Tibial nerve (tissue), 4 donors: Measurements from ENCODE around the gene DPP10. TPM values are rescaled to one million over a fixed set of nuclear protein-coding genes. Genes with fewer than 3 reads are reported as not detected.

Experiments
- DNase-seq, 2 donors: peaks; one replicate each; pipeline ENCODE4 v3.0.0-alpha.2; 2019; ENCODE audit warnings: low spot score in 2 of 2
- H3K27ac ChIP-seq, 4 donors: fragments of 200-600 bp; sonication (generic) in 3 of 4; one replicate each; pipeline ENCODE4 v1.5.1; 2017 to 2019; ENCODE audit warnings: mild to moderate bottlenecking in 1 of 4
- H3K27me3 ChIP-seq, 2 donors: fragments of 200-600 bp; sonication (generic) in 1 of 2; one replicate each; pipeline versions ENCODE4 v1.5.1 to v1.6.0; 2017 to 2019
- H3K36me3 ChIP-seq, 3 donors: fragments of 200-600 bp; sonication (generic); one replicate each; pipeline ENCODE4 v1.5.1; 2018 to 2019
- H3K4me1 ChIP-seq, 4 donors: fragments of 200-600 bp; sonication (generic) in 3 of 4; one replicate each; pipeline ENCODE4 v1.5.1; 2017 to 2019
- H3K4me3 ChIP-seq, 4 donors: fragments of 200-600 bp; sonication (generic) in 3 of 4; one replicate each; pipeline ENCODE4 v1.5.1; 2017 to 2019; ENCODE audit warnings: mild to moderate bottlenecking in 1 of 4, moderate library complexity in 1 of 4
- H3K9me3 ChIP-seq, 4 donors: fragments of 200-600 bp; sonication (generic) in 3 of 4; one replicate each; pipeline ENCODE4 v1.5.1; 2017 to 2019
- CTCF ChIP-seq, 5 experiments: fragments of 200-600 bp in 3 of 5; fragments of 450-650 bp in 2 of 5; sonication (generic) in 3 of 5; IDR thresholded peaks; one replicate each; pipeline ENCODE4 v1.5.1; 2016 to 2019; ENCODE audit warnings: antibody characterized with exemption in 5 of 5, mild to moderate bottlenecking in 3 of 5, moderate library complexity in 2 of 5
- EP300 ChIP-seq, 2 donors: sonication (generic); formaldehyde crosslinking; IDR thresholded peaks; one replicate each; pipeline ENCODE4 v1.6.1; 2017; ENCODE audit warnings: antibody characterized with exemption in 2 of 2, mild to moderate bottlenecking in 1 of 2
- POLR2A ChIP-seq, 2 donors: fragments of 450-650 bp; IDR thresholded peaks; one replicate each; pipeline ENCODE4 v1.6.1; 2017; ENCODE audit warnings: antibody characterized with exemption in 2 of 2, mild to moderate bottlenecking in 2 of 2, moderate library complexity in 2 of 2
- WGBS, 2 donors: methylation state at CpG; one replicate each; pipeline ENCODE4 v1.1.5; 2018; 5-methylcytosine and 5-hydroxymethylcytosine counted together
- total RNA-seq, 4 donors: library from RNA; depleted of rRNA; stranded (reverse); fragments of >200 nt; gene quantifications; one replicate each; pipeline ENCODE4 v1.1.0, GENCODE V29; 2016

The DPP10 gene
- total RNA-seq, 4 donors from 2014 or later, result 0.20 to 2.1 TPM; not detected in 2

- no peak overlapping the region for H3K4me3 ChIP-seq
- no peak overlapping the region for H3K27ac ChIP-seq
- TF ChIP-seq EP300 (IDR thresholded peaks at IDR 0.05), result no peak
- TF ChIP-seq CTCF (IDR thresholded peaks at IDR 0.05), result no peak
- no peak for TF ChIP-seq POLR2A (IDR thresholded peaks at IDR 0.05)
- no peaks in the 10 kb centered on the region for H3K27me3 ChIP-seq
- no peaks in the 10 kb centered on the region for H3K36me3 ChIP-seq
- 69 to 83% methylated on average over 2 of the region's 2 CpGs for WGBS, 2 donors
- H3K9me3 ChIP-seq, result no peaks in the 10 kb centered on the region
- DNase-seq, result no peak
- H3K4me1 ChIP-seq, result no peaks in the 10 kb centered on the region
These were observed 107.9 kb downstream of the DPP10 start for GRCh38 chr2:114550364-114550763.

- H3K36me3 ChIP-seq, result no peaks in the 10 kb centered on the region
- TF ChIP-seq POLR2A (IDR thresholded peaks at IDR 0.05), result no peak
- peak; percentile 42 to 67 (median 42) for TF ChIP-seq CTCF (IDR thresholded peaks at IDR 0.05)
- no peak for TF ChIP-seq EP300 (IDR thresholded peaks at IDR 0.05)
- H3K27ac ChIP-seq, result no peak overlapping the region
- no peaks in the 10 kb centered on the region for H3K9me3 ChIP-seq
- DNase-seq, result peak; percentile 14 to 65
- H3K4me1 ChIP-seq, result no peaks in the 10 kb centered on the region
- 41 to 44% methylated on average over 5 of the region's 5 CpGs for WGBS, 2 donors
- H3K27me3 ChIP-seq, result no peaks in the 10 kb centered on the region
- H3K4me3 ChIP-seq, result no peak overlapping the region
These were observed 108.7 kb downstream of the DPP10 start for GRCh38 chr2:114550895-114551793.

GRCh38 chr2:114553027-114553426 is 110.6 kb downstream of the DPP10 start:
- WGBS, 2 donors, result 63 to 66% methylated on average over 5 of the region's 5 CpGs
- Histone ChIP-seq H3K4me3 (no peak overlapping the region), H3K36me3 (no peaks in the 10 kb centered on the region), H3K9me3 (no peaks in the 10 kb centered on the region), H3K27me3 (no peaks in the 10 kb centered on the region), H3K27ac (no peak overlapping the region), H3K4me1 (no peaks in the 10 kb centered on the region)
- TF ChIP-seq CTCF (IDR thresholded peaks at IDR 0.05), result no peak
- TF ChIP-seq POLR2A (IDR thresholded peaks at IDR 0.05), result no peak
- no peak for TF ChIP-seq EP300 (IDR thresholded peaks at IDR 0.05)
- DNase-seq, result no peak

- no peak for TF ChIP-seq CTCF (IDR thresholded peaks at IDR 0.05)
- TF ChIP-seq POLR2A (IDR thresholded peaks at IDR 0.05), result no peak
- no peak for TF ChIP-seq EP300 (IDR thresholded peaks at IDR 0.05)
- no peaks in the 10 kb centered on the region for H3K36me3 ChIP-seq
- no peak for DNase-seq
- no peak overlapping the region for H3K4me3 ChIP-seq
- no peak overlapping the region for H3K27ac ChIP-seq
- H3K9me3 ChIP-seq, result no peaks in the 10 kb centered on the region
- 61 to 63% methylated on average over 3 of the region's 3 CpGs for WGBS, 2 donors
- no peaks in the 10 kb centered on the region for H3K27me3 ChIP-seq
- H3K4me1 ChIP-seq, result no peaks in the 10 kb centered on the region
These were observed 126.7 kb downstream of the DPP10 start for GRCh38 chr2:114569166-114569565.

- H3K36me3 ChIP-seq, result no peaks in the 10 kb centered on the region
- 83 to 87% methylated on average over 2 of the region's 2 CpGs for WGBS, 2 donors
- TF ChIP-seq EP300 (IDR thresholded peaks at IDR 0.05) (no peak), POLR2A (IDR thresholded peaks at IDR 0.05) (no peak), CTCF (IDR thresholded peaks at IDR 0.05) (no peak)
- no peaks in the 10 kb centered on the region for H3K27me3 ChIP-seq
- H3K4me3 ChIP-seq, result no peak overlapping the region
- DNase-seq, result no peak
- no peaks in the 10 kb centered on the region for H3K9me3 ChIP-seq
- H3K4me1 ChIP-seq, result peaks cover 0 to 8% (median 2%) of the 10 kb centered on the region in 4 donors
- no peak overlapping the region for H3K27ac ChIP-seq
These were observed 135.2 kb downstream of the DPP10 start for GRCh38 chr2:114577657-114578056.
